MM.1S (cell line): ENCODE data around the gene ACAP2.

Experiments used
- EZH2 ChIP-seq: fragments of 300-600 bp; sonication (generic); optimal IDR thresholded peaks from 2 replicates; pipeline ENCODE3; 2017; ENCODE audit warnings: low read depth, mild to moderate bottlenecking, antibody characterized with exemption, low read length, mixed read lengths
- TF ChIP-seq, protein P1 (sequence below): fragments of 300-600 bp; sonication (generic); IDR thresholded peaks from 2 replicates; pipeline ENCODE4 v1.5.1; 2016; ENCODE audit warnings: antibody characterized with exemption, low read length, mixed read lengths

DNA sequence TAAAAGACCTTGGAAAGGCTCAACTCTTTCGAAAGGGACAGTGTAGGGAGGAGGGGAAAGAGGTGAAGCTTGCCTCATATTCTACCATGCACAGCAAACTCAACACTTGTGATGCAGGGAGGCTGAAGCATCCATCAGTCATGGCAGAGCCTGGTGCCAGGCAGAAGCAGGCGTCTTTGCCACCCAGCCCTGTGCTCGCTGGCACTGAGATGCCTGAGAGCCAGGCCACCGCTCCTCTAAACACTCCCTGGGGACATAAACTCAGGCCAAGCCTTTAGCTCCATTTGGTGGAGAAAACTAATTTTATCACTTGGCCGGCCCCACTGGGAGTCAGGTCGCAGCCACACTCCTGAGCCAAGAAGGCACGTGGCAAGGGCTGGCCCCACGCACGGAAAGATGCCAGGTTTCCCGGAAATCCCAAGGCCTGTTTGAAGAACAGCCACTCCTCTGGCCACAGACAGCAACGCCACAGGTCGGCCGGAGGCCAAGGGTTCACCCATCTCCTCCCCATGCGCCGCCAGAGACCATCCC is 202.6 kb downstream of the ACAP2 start:
- TF ChIP-seq, protein P1, sequence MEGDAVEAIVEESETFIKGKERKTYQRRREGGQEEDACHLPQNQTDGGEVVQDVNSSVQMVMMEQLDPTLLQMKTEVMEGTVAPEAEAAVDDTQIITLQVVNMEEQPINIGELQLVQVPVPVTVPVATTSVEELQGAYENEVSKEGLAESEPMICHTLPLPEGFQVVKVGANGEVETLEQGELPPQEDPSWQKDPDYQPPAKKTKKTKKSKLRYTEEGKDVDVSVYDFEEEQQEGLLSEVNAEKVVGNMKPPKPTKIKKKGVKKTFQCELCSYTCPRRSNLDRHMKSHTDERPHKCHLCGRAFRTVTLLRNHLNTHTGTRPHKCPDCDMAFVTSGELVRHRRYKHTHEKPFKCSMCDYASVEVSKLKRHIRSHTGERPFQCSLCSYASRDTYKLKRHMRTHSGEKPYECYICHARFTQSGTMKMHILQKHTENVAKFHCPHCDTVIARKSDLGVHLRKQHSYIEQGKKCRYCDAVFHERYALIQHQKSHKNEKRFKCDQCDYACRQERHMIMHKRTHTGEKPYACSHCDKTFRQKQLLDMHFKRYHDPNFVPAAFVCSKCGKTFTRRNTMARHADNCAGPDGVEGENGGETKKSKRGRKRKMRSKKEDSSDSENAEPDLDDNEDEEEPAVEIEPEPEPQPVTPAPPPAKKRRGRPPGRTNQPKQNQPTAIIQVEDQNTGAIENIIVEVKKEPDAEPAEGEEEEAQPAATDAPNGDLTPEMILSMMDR = no peak
- no peak for TF ChIP-seq EZH2
